GM18519 (cell line): Measurements from ENCODE around the gene TUT1.
A peak's percentile ranks its signal among the peaks of the same experiment; 100 is the strongest.
"Not testable (repeated sequence)": the region's sequence is repeated elsewhere in the genome, so short reads cannot be mapped to it uniquely, and the experiment has no call there.

Source experiments
- ATAC-seq: cut with Tn5 transposase; IDR thresholded peaks from one replicate; pipeline ENCODE4 v1.9.1; 2021; ENCODE audit warnings: mild to moderate bottlenecking, moderate library complexity; ENCODE audit not compliant: unreplicated experiment, low FRiP score

Gene TUT1

DNA sequence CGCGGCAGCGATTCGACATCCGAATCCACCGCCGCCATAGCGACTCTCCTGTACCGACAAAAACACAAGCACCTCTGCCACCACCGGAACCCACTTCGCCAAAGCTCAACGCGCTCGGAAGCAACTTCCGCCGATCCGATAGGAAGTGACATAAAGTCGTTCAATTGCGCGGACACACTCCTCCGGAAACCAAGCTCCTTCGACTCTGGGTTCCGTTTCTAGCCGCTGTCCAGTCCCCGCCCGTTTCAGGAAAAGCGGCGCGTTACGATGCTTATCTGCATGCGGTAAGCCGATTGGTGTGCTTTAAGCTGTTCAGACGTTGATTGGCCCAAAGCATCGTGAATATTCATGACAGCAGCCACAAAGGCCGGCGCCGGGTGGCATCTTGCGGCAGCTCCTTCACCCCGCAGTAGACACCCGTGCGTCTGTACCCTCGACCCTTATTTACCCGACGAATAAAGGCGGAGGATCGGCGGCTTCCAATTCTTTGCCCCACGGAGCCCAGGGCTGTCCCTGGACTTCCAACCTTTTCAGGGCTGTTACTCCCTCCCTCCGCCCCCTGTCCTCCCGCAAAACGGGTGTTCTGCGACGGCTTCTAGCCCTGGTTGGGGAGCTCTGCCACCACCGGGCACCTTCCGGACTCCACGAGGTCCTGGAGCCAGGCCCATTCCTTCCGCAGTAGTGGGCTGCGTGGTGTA is at the start of gene TUT1:
TUT1 (minus strand) TSS at position 76 of the 698 bp plus-strand sequence; CDS start at position 38, 38 bp downstream.
- peak; percentile 63 for ATAC-seq

DNA sequence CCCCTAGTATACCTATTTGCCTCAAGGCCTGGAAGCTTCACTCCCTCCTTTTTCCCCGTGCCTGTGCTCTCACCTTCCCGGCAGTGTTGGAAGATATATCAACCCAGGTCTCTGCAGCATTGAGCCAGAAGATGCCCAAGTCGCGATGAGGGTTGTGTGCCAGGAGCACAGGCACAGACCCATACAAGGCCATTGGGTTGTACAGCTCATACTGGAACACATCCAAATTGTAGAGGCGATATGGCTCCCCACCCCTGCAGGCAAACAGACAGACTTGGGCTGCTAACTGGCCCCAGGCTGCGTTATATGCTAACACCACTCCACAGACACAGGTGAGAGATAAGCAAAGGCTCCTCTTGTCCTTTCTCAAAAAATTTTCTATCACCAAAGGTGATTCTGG is 41.2 kb upstream of the TUT1 start:
- no peak for ATAC-seq

GRCh38 chr11:62627713-62628112 is 36.4 kb upstream of the TUT1 start:
- no peak for ATAC-seq

GRCh38 chr11:62622476-62623089 is 31.3 kb upstream of the TUT1 start:
- no peak for ATAC-seq

DNA sequence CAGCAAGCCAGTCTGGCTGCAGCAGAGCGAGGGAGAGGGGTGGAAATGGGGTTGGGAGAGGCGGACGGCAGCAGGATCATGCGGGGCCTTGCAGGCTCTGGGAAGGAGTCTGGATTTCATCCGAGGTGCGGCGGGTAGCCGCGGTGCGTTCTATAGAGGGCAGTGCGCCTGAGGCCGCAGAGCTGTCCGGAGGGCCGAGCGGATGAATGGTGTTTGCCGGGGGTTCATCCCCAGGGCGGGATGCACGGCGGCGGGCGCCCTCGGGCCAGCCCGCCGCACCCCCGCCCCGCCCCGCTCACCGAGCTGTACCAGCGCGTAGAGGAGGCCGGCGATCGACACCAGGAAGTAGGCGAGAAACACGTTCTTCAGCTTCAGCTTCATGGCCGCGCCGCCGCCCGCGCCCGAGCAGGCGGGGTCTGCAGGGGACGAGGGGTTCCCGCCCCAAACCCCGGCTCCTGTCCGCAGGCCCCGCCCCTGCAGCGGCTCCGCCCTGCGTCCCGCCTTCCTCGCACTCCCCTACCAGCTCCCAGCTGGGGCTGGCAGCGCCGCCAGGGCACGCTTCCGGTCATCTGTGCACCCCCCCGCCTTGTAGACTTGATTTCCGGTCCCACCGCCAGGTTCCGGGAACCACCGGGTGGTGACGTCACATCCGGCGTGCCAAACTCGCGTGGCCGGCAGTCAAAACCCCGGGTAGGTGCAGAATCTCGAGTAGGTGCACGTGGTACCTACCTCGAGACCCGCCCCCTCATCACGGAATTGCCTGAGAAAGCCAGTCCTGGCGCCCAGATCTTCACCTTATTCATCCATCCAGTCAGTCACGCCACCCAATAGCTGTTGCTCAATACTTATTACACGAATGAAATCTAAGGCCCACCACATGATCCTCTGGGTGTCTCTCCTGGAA is 30.5 kb upstream of the TUT1 start, which contains the start of gene B3GAT3:
B3GAT3 (minus strand) TSS at position 420 of the 904 bp plus-strand sequence; CDS start at position 381, 39 bp downstream.
- peak; percentile 87 for ATAC-seq

DNA sequence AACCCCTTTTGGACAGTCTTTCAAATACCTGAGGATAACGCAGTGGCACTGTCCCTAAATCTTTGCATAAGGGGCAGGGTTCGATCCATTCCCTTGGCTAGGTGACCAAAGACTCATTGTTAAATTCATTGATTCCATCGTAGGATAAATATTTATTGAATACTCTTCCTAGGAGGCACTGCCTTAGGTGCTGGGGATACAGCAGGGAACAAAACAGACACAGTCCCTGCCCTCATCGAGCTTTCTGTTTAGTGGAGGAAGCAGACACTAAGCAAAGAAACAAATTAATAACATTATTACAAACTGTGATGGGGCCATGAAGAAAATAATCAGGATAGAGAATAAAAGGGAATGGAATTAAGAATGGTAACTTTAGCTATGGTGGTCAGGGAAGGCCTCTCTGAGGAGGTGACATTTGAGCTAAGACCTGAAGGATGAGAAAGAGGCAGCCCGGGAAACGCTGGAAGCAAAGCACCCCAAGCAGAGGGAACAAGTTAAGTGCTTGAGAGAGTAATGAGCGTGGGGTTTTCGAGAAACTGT is 29.8 kb upstream of the TUT1 start:
- no peak for ATAC-seq

GRCh38 chr11:62616957-62617356 is 25.6 kb upstream of the TUT1 start:
- ATAC-seq, result not testable (repeated sequence)

DNA sequence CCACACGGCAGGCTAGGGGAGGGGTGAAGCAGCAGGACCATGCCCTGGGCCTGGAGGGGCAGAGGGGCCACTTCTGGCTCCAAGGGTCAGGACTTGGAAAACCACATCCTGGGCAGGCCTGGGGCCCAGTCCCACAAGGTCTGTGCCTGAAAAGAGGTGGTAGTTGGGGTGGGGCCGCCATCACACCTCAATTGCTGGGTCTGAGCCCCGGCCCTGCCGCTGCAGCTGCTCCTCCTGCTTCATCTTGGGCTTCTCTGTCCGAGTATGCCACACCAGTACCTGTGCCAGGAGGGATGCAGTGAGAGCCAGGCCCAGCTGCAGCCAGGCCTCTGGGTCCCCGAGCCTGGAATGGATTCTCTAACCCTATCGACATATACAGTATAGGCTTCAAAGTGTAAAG is 24.2 kb upstream of the TUT1 start:
- no peak for ATAC-seq

GRCh38 chr11:62614275-62614674 is 23.0 kb upstream of the TUT1 start:
- no peak for ATAC-seq

GRCh38 chr11:62613291-62613778 is 22.0 kb upstream of the TUT1 start:
- no peak for ATAC-seq

DNA sequence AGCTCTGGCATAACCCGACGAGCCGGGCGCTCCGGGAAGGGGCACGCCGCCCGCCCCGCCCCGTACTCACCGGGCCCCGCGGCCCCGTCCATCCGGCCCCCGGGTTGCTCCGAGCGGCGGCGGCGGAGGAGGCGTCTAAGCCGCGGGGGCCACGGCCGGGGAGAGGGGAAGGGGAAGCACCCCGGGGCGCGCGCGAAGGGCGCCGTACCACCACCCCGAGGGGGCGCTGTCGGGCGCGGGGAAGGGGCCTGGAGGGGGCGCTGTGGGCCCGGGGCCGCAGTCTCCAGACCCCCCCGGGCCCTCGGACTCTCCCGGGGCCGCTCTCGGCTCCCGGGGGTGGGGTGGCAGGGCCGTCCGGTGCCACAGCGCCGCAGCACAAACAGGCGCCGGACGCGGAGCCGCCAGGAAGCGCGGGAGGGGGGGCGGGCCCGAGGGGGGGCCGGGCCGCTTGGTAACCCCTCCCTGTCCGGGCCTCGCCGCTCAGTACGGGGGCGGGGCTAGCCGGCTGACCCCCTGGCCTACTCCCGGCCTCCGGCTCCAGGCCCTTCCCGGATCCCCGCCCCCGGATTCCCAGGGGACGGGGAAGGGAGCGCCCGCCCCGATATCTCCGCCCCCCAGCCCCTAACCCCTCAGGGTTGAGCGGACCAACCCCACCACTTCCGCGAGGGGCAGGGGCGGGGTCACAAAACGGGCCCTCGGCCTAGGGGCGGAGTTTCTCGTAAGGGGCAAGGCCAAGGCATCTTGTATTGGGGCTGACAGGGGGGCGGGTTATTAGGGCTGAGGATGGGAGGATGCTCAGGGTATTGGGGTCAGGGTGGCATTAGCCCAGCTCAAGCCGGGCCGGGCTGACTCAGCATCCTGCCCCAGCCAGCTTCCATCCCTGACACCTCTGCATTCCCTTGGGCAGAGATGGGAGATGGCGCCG is 21.3 kb upstream of the TUT1 start, which contains the start of the genes EML3 and ROM1:
EML3 (minus strand) TSS at position 410 of the 925 bp plus-strand sequence; CDS start at position 92, 318 bp downstream.
ROM1 (plus strand) TSS at position 892 of the 925 bp plus-strand sequence; CDS start at position 917, 25 bp downstream.
- peak; percentile 53 for ATAC-seq

DNA sequence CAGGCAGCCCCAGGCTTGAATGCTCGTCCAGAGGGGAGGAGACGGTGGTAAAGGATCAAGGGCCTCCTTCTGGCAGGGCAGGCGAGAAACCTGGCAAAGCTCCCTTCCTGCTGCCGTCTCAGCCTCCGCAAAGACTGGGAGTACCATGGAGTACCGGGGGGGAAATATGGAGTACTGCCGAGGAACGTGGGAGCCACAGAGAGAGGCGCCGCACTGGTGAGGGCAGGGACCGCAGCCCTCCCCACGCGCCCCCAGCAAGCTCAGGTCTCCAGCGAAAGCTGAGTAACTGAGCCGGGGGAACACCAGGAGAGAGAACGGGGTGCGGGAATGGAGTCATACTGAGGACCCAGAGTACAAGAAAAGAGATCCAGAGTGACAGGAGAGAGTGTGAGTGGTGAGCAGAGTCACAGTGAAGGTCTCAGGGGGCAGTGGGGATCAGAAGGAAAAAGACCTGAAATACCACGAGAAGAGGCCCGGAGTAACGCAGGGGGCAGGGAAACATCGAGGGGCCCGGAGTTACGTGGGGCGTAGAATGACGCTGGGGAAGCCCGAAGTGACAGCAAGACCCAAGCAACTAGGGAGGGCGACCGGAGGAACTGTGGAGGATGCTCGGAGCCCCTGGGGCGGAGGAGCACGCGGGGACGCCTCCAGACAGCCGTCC is 20.5 kb upstream of the TUT1 start:
- ATAC-seq, result peak; percentile 5

DNA sequence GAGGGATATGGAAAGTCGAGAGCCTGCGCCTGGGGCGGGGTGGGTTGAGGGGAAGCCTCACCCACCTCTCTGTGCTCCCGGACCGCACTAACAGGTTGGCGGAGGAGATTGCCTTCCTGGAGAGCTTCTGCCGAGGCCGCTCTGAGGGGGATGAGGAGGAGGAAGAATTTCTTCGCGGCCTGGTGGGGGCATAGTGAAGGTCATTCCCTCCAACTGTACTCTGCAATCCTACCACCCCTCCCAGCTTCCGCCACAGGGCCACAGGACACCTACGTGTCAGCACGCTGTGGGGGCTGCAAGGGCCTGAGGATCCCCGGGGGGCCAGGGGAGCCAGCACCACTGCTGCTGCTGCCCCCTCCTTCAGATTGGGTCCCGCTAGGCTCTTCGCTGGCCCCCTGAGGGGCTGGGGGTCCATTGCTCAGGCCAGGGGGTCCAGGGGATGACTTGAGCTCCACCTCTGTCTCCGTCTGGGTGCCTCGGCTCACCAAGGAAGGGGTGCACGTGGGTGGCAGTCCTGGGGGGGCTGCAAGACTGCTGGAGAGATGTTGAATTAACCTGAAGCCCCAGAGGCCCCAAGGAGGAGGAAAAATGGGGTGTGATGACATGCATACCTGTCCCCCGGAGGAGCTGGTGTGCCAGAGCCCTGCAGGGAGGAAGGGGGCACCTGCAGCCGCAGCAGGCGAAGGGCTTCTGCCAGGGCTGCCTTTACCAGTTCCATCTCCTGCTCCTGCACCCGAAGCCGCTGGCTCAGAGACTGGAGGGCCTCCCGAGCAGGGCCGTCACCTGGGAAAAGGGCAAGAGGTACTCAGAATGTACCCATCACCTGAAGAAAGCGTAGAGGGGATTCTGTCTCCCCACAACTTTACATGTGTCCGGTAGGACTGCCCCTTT is 19.7 kb upstream of the TUT1 start:
- ATAC-seq, result no peak

DNA sequence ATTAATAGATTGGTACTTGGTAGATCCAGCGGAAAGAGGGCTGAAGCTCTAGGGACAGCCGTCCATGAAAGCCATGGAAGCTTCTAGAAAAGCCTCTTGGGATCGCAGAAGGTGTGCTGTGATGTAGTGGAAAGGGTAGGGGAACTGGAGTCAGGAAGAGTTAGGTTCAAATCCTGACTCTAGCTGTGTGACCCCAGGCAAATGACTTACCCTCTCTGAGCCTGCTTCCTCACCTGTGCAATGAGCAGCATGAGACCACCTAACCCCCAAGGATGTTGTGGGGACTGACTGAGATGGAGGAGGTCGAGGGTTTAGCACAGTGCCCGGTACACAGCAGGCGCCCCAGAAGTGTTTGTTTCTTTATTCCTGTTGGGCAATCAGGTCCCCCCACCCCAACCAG is 19.1 kb upstream of the TUT1 start:
- ATAC-seq, result no peak

DNA sequence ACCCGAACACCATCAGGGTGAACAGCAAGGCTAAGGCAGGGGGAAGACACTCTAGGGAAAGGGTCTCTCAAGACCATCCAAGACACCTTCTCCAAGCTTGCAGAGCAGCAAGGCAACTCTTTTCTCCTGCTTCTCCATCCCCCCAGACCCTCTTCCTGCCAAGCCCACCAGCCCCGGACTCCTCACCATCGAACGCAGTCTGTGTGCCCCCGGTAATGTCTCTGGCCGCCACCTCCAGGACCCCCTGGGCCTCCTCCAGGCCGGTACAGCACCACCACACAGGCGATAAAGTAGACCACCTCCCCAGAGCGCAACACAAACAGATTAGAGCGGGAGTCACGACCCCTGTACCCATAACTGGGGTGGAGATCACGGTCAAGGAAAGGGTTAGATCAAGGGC is 17.5 kb upstream of the TUT1 start:
- no peak for ATAC-seq

DNA sequence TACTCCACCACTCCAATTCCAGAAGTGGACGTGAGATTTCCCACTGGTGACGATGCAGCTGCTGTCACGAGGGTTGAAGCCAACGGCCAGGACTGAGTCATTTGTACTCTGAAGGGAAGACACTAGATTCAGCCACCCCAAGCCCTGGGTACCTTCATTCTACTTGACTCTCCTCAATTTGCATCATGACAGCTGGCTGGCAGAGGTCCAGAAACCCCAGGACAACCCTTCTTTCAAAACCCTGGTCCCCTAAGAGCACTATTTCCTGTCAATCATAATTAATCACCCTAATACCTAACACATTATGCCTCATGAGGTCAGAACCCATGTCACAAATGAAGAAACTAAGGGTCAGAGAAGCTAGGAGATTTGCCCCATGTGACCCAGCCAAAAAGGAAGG is 16.4 kb upstream of the TUT1 start:
- ATAC-seq, result no peak

GRCh38 chr11:62605902-62606301 is 14.6 kb upstream of the TUT1 start:
- no peak for ATAC-seq

DNA sequence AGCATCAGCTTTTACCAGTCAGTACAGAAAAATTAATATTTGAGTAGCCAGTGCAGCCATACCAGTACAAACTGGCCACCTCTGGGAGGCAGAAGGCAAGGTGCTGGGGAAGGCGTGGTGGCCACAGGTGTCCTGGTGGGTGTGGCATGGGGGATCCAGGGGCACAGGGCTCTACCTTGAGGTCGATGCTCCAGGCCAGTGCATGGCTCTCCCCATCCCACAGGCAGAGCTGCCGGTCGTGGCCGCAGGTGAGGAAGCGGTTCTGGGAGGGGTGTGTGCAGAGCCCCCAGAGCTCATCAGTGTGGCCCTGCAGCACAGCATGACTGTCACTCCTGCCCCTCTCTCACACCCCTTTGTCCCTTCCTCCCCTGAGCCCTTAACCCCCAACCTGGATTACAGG is 14.1 kb upstream of the TUT1 start:
- no peak for ATAC-seq
